BLaER1 (cell line): Measurements from ENCODE around the gene PRRC2B.

Source experiments
- H3K27ac ChIP-seq: shearing (Covaris generic); formaldehyde crosslinking; 2 replicates; pipeline ENCODE4 v1.8.1; 2022
- H3K27me3 ChIP-seq: shearing (Covaris generic); formaldehyde crosslinking; 2 replicates; pipeline ENCODE4 v1.8.1; 2022
- H3K36me3 ChIP-seq: shearing (Covaris generic); formaldehyde crosslinking; 2 replicates; pipeline ENCODE4 v1.8.1; 2022
- H3K4me1 ChIP-seq: shearing (Covaris generic); formaldehyde crosslinking; 2 replicates; pipeline ENCODE4 v1.8.1; 2022
- H3K4me2 ChIP-seq: shearing (Covaris generic); formaldehyde crosslinking; 2 replicates; pipeline ENCODE4 v1.8.1; 2022
- H3K4me3 ChIP-seq: shearing (Covaris generic); formaldehyde crosslinking; 2 replicates; pipeline ENCODE4 v1.8.1; 2022
- H3K9ac ChIP-seq: shearing (Covaris generic); formaldehyde crosslinking; 2 replicates; pipeline ENCODE4 v1.8.1; 2022
- H3K9me3 ChIP-seq: shearing (Covaris generic); formaldehyde crosslinking; 2 replicates; pipeline ENCODE4 v1.8.1; 2022
- H4K20me1 ChIP-seq: shearing (Covaris generic); formaldehyde crosslinking; 2 replicates; pipeline ENCODE4 v1.8.1; 2022
- Cebpa-rat ChIP-seq: shearing (Covaris generic); IDR thresholded peaks from 2 replicates; pipeline ENCODE4 v1.8.1; 2022

PRRC2B gene

DNA sequence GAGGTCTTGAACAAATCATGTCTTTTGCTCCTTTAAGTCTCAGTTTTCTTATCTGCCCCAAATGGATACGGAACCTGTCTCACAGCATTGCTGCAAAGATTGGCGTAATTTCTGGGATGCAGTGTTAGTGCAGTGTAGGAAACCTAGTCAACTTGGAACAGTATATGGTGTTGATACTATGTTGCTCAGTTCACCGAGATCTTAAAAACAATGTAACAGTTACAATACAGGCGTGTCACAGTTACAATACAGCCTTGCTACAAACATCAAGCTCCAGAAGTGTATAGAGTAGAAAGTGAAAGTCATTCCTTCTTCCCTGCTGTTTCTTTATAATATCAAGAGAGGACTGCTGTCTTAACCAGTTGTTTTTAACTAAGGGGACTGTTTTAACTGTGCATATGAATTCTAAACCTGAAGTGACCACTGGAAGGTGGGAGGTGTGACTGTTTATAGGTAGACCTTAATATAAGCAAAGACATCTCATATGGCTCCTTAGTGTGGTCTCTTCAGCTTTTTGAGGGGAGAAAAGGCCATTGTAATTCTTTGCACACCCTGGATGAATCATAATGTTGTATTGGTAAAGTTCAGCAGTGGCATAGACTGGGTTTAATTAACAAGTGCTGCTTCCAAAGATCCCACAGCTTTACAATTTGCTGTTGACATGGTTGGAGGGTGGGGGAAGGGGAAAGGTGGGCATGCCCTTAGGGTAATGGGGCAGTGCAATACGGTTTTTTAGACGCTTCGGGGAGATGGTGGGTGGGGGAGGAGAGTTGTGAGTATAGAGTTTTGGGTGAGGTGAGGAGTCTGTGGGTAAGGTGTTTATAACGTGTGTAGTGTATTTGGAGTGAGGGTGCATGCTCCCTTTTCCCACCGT, 12.9 kb downstream of the PRRC2B start:
- Histone ChIP-seq H3K36me3 (peaks cover 62% of the 10 kb centered on the region), H4K20me1 (peaks cover 100% of the 10 kb centered on the region), H3K9ac (peak overlapping the region; percentile 12; the same call in 1 of the 2 replicates), H3K9me3 (peaks cover 20% of the 10 kb centered on the region), H3K4me2 (peak overlapping the region; percentile 76), H3K27ac (no peak overlapping the region), H3K27me3 (no peaks in the 10 kb centered on the region), H3K4me3 (no peak overlapping the region), H3K4me1 (peaks cover 88% of the 10 kb centered on the region)
- TF ChIP-seq Cebpa-rat = no peak

DNA sequence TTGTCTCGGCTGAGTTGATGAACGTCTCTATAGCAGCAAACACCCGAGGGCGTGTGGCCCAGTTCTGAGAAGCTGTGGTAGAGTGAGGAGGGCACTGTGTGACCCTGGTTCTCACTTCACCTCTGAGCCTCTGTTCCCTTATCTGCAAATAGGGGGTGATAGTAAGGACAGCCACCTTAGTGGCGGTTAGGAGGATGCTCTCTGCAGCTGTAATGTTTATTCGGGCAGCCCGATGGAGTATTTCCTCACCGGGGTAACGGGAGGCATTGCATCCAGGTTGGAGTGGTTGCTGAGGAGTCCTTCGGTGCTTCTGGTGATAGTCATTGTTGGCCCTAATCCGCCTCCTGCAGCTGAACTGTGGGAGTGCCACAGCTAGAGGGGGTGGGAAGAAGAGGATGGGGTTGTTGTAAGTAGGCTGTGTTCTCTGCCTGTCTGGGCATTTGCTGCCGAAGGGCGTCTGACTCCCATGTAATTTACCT, 13.9 kb downstream of the PRRC2B start:
- H3K4me1 ChIP-seq = peaks cover 79% of the 10 kb centered on the region
- no peak overlapping the region for H3K4me3 ChIP-seq
- H3K9ac ChIP-seq = no peak overlapping the region
- TF ChIP-seq Cebpa-rat = no peak
- H3K9me3 ChIP-seq = peaks cover 29% of the 10 kb centered on the region
- peak overlapping the region; percentile 76 for H3K4me2 ChIP-seq
- H3K27me3 ChIP-seq = no peaks in the 10 kb centered on the region
- H4K20me1 ChIP-seq = peaks cover 100% of the 10 kb centered on the region
- H3K36me3 ChIP-seq = peaks cover 62% of the 10 kb centered on the region
- H3K27ac ChIP-seq = no peak overlapping the region

DNA sequence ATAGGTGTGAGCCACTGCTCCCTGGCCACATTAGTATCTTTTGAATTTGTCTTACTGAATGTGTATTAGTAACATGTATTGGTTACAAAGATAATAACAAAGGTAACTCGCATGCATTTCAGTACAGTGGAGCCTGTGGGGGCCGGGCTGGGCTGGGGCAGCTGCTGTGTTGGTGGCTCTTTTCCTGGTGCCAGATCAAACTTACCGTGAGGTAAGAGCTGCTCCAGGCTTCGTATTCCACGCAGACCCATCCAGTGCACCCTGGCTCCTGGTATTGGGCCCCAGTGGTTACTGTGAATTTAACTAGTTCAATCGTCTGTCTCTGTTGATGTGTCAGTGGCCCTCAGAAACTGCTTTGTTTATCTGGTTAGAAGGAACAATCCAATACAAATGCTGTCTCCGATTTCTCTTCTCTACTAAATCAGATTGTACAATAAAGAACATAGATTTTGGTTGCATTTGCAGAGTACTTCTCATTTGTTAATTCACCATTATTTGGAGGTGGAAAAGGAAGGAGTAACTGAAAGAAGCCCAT, 15.6 kb downstream of the PRRC2B start:
- Histone ChIP-seq H3K9ac (peak overlapping the region; percentile 31; the same call in 1 of the 2 replicates), H3K27me3 (no peaks in the 10 kb centered on the region), H3K4me3 (0 out of 2 replicates have a peak overlapping the region, but pooled peaks have one; percentile 5), H3K27ac (peak overlapping the region; percentile 40; the same call in 1 of the 2 replicates), H4K20me1 (peaks cover 100% of the 10 kb centered on the region), H3K9me3 (peaks cover 47% of the 10 kb centered on the region), H3K36me3 (peaks cover 67% of the 10 kb centered on the region), H3K4me1 (peaks cover 62% of the 10 kb centered on the region), H3K4me2 (peak overlapping the region; percentile 76)
- TF ChIP-seq Cebpa-rat = no peak

DNA sequence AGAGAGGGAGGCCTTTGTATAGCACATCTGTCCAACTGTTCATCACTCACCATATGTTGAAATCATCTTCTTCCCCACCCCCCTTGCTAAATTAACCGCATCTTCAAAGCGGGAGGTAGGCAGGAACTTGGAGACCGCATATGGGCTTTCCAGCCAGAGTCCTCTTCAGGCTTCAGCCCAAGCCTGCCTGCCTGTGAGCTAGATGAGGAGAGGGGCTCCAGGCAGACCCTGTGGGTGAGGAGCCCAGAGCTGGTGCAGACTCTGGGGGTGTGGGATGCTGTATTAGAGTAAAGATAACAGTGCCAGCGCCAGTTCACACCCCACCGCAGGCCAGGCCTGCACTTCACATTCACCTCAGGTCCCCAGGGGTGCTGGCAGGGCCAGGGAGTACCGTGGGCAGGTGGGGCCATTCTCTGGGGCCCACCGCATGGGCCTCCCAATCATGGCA, 16.2 kb downstream of the PRRC2B start:
- peaks cover 100% of the 10 kb centered on the region for H4K20me1 ChIP-seq
- H3K4me2 ChIP-seq = peak overlapping the region; percentile 76
- TF ChIP-seq Cebpa-rat = peak; percentile 35; the same call in 1 of the 2 replicates
- H3K4me3 ChIP-seq = 0 out of 2 replicates have a peak overlapping the region, but pooled peaks have one; percentile 5
- peaks cover 52% of the 10 kb centered on the region for H3K9me3 ChIP-seq
- peaks cover 67% of the 10 kb centered on the region for H3K36me3 ChIP-seq
- H3K27ac ChIP-seq = 0 out of 2 replicates have a peak overlapping the region, but pooled peaks have one; percentile 40
- H3K9ac ChIP-seq = no peak overlapping the region
- peaks cover 62% of the 10 kb centered on the region for H3K4me1 ChIP-seq
- no peaks in the 10 kb centered on the region for H3K27me3 ChIP-seq

DNA sequence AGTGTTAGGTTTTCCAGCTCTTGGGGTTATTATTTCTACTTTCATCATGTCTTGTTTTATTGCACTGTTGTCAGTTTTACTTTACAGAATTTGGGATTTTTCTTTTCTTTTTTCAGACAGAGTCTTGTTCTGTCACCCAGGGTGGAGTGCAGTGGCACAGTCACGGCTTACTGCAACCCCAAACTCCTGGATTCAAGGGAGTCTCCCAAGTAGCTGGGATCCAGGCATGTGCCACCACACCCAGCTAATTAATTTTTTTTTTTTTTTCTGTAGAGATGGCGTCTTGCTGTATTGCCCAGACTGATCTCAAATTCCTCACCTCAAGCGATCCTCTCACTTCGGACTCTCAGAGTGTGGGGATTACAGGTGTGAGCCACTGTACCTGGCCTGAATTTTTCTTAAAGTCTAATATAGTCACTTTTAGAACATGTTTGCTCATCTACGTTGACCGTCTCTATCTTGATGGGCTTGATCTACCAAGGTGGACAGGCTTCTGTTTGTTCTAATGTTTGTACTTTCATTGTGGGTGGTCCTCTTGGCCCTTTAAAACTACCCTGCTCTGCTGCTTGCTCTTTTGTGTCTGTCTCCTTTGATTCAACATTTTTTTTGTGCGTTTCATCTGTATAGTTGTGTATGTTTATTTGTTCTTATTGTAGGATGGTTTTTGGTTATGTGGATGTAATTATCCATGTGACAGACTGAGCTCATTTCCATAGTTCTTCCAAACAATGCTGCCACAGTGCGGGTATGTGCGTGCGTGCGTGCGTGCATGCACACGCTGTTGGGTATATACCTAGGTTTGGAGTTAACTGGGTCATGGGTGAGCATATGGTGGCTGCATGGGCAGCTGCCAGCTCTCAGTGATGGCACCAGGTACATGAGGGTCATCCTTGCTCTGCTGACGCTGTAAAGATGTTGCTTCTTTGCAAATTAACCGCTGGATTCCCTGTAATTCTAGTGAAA, 18.1 kb downstream of the PRRC2B start:
- H3K9ac ChIP-seq = no peak overlapping the region
- H3K27me3 ChIP-seq = no peaks in the 10 kb centered on the region
- H3K4me3 ChIP-seq = no peak overlapping the region
- H3K4me2 ChIP-seq = no peak overlapping the region
- peaks cover 65% of the 10 kb centered on the region for H3K36me3 ChIP-seq
- H3K27ac ChIP-seq = no peak overlapping the region
- TF ChIP-seq Cebpa-rat = no peak
- H3K9me3 ChIP-seq = peaks cover 54% of the 10 kb centered on the region
- peaks cover 100% of the 10 kb centered on the region for H4K20me1 ChIP-seq
- H3K4me1 ChIP-seq = peaks cover 61% of the 10 kb centered on the region

DNA sequence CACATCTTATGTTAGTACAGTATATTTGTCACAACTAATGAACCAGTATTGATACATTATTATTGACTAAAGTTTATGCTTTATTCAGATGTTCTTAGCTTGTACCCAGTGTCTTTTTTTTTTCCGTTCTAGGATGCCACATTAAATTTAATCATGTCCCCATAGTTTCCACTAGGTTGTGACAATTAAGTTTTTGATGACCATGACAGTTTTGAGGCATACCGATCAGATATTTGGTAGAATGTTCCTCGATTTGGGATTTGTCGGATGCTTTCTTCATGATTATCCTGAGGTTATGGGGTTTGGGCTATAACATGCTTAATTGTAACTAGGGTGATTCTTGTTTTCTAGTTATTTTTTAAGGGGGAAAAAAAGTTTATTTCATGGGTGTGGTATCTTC, 22.6 kb downstream of the PRRC2B start:
- Histone ChIP-seq H3K4me1 (peaks cover 70% of the 10 kb centered on the region), H3K27ac (no peak overlapping the region), H3K27me3 (no peaks in the 10 kb centered on the region), H3K9me3 (peaks cover 38% of the 10 kb centered on the region), H3K9ac (no peak overlapping the region), H4K20me1 (peaks cover 100% of the 10 kb centered on the region), H3K4me3 (no peak overlapping the region), H3K4me2 (peak overlapping the region; percentile 42; the same call in 1 of the 2 replicates), H3K36me3 (peaks cover 92% of the 10 kb centered on the region)
- TF ChIP-seq Cebpa-rat = no peak

DNA sequence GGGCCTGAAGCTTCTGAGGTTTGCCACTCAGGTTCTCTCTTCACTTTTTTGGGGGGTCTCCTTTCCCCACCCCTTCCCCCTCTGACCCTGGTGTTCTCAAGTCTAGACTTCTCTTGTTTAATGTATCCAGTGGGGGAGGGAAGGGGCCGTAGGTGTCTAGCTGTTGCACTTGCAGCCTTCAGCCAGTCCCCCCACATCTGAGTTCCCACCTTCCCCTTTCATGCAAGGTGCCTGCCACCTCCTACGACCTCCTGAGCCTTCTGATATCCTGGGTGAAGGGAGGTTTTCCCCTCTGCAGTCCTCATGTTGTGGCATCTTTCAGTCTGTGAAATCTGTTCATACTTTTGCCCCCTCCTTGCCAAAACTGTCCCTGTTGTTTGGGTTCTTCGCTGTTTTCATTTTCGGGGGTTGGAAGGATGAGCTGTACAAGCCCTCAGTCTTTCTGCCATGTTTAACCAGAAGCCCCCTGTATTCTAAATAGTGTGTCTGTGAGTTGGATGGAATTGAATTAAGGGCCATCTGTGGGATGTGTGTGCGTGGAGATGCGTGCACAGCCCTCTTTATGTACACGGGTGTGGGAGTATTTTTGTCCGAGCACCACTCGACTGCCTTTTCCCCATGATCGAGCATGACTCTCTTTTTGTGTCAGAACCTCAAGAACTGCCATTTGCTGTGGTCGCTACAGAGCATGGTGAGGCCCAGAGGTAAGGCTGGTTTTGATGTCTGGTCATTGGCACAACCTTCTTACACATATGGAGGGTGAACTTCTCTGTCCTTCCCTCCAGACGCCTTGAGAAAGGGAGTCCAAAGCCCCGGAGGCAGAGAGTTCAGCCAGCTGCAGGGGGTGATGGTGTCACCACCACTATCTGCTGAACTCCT, 23.6 kb downstream of the PRRC2B start:
- Histone ChIP-seq H4K20me1 (peaks cover 100% of the 10 kb centered on the region), H3K27me3 (no peaks in the 10 kb centered on the region)

More for the DNA sequence above, 23.6 kb downstream of the PRRC2B start:
- Histone ChIP-seq H3K4me2 (peak overlapping the region; percentile 42), H3K4me1 (peaks cover 80% of the 10 kb centered on the region), H3K27ac (peak overlapping the region; percentile 0; the same call in 1 of the 2 replicates), H3K36me3 (peaks cover 92% of the 10 kb centered on the region), H3K9ac (0 out of 2 replicates have a peak overlapping the region, but pooled peaks have one; percentile 21), H3K4me3 (no peak overlapping the region), H3K9me3 (peaks cover 28% of the 10 kb centered on the region)
- TF ChIP-seq Cebpa-rat = no peak
